ENCODE results near the gene MAPK13.
A peak's percentile ranks its signal among the peaks of the same experiment; 100 is the strongest.

MAPK13 gene

DNA sequence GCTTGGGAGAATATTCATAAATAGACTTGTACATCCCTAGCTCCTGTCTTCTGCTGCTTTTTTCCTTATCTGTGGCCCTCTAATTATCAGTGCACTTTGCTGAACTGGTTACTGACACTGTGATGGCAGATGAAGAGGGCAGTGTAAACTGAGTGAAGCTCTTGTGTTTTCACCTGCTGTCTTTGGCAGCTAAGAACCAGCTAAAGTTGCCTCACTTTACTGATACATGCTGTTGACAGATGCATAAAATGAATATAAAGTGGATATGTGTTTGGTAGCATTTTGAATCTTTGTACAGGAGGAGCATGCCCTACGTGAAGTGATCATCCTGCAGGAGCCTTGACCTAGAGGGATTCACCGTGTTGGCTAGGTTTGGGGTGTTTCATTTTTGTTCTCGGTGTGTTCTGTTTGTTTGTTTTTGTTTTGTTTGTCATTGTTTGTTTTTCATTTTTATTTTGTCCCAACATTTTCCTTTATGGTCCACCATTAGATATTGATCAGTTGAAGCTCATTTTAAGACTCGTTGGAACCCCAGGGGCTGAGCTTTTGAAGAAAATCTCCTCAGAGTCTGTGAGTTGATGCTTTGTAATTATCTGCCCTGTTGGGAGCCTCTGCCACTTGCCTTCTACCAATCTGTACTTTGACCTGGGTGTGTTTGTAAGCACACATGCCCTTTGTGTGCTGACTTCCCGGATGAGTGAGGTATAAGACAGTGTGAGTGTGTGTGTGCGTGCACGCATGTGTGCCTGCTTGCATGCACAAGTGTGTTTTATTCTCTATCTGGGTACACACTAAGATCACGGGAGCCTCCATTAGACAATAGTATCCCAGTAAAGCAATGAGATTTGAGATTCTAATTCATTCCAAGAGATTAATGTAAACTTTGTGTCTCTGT, 34.6 kb upstream of the MAPK13 start:
- no peak overlapping the region for H3K4me3 ChIP-seq (ENCODE audit: control insufficient read depth, low read depth, low read length)
- TF ChIP-seq, protein P1, sequence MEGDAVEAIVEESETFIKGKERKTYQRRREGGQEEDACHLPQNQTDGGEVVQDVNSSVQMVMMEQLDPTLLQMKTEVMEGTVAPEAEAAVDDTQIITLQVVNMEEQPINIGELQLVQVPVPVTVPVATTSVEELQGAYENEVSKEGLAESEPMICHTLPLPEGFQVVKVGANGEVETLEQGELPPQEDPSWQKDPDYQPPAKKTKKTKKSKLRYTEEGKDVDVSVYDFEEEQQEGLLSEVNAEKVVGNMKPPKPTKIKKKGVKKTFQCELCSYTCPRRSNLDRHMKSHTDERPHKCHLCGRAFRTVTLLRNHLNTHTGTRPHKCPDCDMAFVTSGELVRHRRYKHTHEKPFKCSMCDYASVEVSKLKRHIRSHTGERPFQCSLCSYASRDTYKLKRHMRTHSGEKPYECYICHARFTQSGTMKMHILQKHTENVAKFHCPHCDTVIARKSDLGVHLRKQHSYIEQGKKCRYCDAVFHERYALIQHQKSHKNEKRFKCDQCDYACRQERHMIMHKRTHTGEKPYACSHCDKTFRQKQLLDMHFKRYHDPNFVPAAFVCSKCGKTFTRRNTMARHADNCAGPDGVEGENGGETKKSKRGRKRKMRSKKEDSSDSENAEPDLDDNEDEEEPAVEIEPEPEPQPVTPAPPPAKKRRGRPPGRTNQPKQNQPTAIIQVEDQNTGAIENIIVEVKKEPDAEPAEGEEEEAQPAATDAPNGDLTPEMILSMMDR (conservative IDR thresholded peaks at IDR 0.05; ENCODE audit: control insufficient read depth, insufficient read depth, low read depth, low read length) = no peak
- no peak for DNase-seq (ENCODE audit: low read depth)

DNA sequence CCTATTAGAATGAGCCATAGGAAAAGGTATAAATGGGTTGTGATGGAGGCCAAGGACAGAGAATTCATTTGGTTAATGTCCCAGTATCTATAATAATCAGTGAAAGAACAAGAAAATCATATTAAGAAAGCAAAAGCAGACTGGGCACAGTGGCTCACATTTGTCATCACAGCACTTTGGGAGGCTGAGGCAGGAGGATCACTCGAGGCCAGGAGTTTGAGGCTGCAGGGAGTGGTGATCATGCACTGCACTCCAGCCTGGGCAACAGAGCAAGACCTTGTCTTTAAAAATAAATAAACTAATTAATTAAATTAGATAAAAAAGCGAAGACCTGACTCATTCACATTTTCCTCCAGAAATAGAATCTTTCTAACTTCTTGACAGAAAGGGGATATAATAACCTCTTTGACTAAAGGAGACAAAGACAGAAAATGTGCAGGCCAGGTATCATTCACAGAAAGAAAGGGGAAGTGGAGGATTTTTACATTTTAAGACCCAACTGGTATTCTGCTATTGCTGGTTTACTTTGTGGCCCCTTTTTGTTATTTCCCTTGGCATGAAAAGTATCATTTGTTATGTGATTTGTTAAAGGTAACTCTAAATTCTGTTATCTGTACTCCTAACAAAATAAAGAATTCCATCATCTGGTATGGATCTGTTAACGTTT, 31.9 kb upstream of the MAPK13 start:
- no peak overlapping the region for H3K4me3 ChIP-seq (ENCODE audit: control insufficient read depth, low read depth, low read length)
- TF ChIP-seq, protein P1 (conservative IDR thresholded peaks at IDR 0.05; ENCODE audit: control insufficient read depth, insufficient read depth, low read depth, low read length) = no peak
- DNase-seq (ENCODE audit: low read depth) = no peak

DNA sequence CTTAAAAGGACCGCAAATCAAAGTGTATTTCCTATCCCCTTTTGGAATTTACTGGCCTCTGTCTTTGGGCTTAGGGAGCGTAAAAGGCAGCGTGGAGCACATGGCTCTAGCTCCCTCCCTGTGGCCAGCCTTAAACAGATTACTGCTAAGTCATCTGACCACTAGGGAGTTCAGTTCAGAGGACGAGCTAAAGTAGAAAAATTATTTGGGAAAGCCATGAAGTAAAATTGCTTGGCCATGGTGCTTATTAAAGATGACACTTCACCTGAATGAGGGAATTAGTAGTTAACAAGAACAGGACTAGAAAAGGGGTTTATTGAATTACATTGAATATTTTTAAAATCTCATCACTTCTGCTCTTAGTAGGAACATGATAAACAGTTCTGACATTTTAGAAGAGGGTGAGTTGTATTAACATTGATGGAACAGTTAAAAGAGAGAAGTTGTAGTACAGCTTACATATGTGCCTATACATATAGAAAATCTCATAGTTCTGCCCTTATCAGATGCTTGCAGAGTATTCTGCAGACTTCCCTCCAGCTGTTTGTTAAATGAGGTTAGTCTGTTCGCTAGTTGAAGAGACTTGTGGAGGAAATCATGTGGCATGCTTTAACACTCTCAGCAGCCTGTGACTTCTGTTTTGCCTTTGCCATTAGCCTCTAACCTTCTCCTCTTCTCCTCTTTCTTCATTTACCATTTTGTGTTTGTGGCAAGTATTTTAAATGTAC, 31.2 kb upstream of the MAPK13 start:
- TF ChIP-seq, protein P1 (conservative IDR thresholded peaks at IDR 0.05; ENCODE audit: control insufficient read depth, insufficient read depth, low read depth, low read length) = peak; percentile 6
- peak; percentile 49 for DNase-seq (ENCODE audit: low read depth)
- H3K4me3 ChIP-seq (ENCODE audit: control insufficient read depth, low read depth, low read length) = no peak overlapping the region

DNA sequence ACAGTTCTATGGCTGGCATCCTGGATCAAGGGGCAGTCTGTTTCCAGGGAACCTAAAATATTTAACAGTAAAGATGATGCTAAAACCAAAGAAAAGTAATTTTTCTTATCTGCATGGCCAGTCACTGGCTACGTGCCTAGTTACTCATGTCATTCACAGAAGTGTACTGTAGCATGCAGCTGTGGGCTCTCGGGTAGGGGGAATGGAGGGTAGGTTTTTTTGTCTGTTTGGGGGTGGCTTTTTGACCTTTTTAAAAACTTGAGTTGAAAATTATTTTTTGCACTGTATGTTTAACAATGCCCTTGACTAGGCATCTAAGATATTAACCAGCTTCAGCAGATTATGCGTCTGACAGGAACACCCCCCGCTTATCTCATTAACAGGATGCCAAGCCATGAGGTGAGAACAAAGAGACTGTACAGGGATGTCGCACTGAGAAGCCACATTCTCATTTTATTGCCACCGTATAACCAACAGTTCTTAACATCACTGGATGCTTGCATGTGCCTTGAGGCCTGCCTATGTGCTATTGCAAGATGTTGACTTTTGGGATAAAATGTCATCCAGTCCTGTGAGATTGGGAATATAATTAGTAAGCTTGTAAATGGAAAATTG, 30.3 kb upstream of the MAPK13 start:
- TF ChIP-seq, protein P1 (conservative IDR thresholded peaks at IDR 0.05; ENCODE audit: control insufficient read depth, insufficient read depth, low read depth, low read length) = no peak
- no peak for DNase-seq (ENCODE audit: low read depth)
- H3K4me3 ChIP-seq (ENCODE audit: control insufficient read depth, low read depth, low read length) = no peak overlapping the region

DNA sequence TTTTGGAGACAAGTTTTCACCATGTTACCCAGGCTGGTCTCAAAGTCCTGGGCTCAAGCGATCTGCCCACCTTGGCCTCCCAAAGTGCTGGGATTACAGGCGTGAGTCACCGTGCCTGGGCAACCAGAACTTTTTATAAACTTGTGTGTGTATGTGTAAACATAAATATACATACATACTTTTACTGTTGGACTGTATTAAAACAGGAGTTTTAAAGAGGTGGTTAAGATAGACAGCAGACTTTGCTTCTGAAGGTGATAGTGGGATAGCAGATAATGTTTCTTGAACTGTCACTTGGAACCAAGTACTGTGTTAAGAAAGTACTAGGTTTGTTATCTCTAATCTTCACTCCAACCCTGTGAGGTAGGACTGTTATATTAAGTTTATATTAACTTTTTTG, 28.6 kb upstream of the MAPK13 start:
- TF ChIP-seq, protein P1 (conservative IDR thresholded peaks at IDR 0.05; ENCODE audit: control insufficient read depth, insufficient read depth, low read depth, low read length) = no peak
- DNase-seq (ENCODE audit: low read depth) = no peak
- H3K4me3 ChIP-seq (ENCODE audit: control insufficient read depth, low read depth, low read length) = no peak overlapping the region

DNA sequence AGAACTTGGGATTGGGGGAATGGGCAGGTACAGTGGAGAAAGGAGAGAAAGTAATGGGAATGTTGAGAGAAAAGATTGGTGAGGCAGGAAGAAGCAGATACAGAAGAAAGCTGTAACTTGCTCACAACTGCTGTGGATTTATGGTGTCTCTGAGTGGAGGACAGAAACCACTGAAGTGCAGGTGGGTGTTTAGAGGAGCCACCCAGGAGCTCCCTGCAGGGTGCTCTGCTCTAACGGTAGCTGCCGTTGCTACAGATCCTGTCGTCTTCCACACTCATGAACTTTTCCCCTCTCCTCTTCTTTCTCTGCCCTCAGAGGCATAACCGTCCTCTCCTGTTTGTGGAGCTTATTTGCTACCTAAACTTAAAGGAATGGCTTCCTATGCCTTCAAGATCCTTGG, 27.5 kb upstream of the MAPK13 start:
- no peak overlapping the region for H3K4me3 ChIP-seq (ENCODE audit: control insufficient read depth, low read depth, low read length)
- TF ChIP-seq, protein P1 (conservative IDR thresholded peaks at IDR 0.05; ENCODE audit: control insufficient read depth, insufficient read depth, low read depth, low read length) = no peak
- no peak for DNase-seq (ENCODE audit: low read depth)
